Measurements from ENCODE around the gene ITPR2.

The ITPR2 gene

DNA sequence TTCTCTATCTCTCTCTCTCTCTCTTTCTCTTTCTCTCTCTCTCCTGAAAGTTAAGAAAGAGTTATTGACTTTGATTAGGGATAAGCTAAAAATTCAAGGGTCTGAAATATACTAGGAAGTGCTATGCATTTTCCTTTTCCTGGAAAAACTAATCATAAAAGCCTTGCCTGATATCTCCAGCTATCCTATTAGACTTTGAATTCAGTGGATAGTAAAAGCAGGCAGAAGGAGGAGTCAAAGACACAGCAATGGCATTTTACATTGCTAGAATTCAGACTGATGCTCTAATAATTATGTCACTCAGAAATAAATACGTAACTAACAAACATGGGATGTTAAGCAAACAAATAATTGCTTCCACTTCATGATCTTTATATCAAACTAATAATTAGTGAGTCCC is 365.6 kb downstream of the ITPR2 start:
- TF ChIP-seq TAF1 (IDR thresholded peaks at IDR 0.05; ENCODE audit: borderline replicate concordance, insufficient read depth, low read length), result no peak
- no peak for TF ChIP-seq POLR2AphosphoS5 (IDR thresholded peaks at IDR 0.05; ENCODE audit: low read depth, low read length)
- TF ChIP-seq, protein P1, sequence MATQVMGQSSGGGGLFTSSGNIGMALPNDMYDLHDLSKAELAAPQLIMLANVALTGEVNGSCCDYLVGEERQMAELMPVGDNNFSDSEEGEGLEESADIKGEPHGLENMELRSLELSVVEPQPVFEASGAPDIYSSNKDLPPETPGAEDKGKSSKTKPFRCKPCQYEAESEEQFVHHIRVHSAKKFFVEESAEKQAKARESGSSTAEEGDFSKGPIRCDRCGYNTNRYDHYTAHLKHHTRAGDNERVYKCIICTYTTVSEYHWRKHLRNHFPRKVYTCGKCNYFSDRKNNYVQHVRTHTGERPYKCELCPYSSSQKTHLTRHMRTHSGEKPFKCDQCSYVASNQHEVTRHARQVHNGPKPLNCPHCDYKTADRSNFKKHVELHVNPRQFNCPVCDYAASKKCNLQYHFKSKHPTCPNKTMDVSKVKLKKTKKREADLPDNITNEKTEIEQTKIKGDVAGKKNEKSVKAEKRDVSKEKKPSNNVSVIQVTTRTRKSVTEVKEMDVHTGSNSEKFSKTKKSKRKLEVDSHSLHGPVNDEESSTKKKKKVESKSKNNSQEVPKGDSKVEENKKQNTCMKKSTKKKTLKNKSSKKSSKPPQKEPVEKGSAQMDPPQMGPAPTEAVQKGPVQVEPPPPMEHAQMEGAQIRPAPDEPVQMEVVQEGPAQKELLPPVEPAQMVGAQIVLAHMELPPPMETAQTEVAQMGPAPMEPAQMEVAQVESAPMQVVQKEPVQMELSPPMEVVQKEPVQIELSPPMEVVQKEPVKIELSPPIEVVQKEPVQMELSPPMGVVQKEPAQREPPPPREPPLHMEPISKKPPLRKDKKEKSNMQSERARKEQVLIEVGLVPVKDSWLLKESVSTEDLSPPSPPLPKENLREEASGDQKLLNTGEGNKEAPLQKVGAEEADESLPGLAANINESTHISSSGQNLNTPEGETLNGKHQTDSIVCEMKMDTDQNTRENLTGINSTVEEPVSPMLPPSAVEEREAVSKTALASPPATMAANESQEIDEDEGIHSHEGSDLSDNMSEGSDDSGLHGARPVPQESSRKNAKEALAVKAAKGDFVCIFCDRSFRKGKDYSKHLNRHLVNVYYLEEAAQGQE (IDR thresholded peaks at IDR 0.05; ENCODE audit: insufficient read depth in 1 of 2, low read depth in 2 of 2, low read length in 2 of 2), result no peak
- TF ChIP-seq FOXP2 (optimal IDR thresholded peaks at IDR 0.05; ENCODE audit: borderline replicate concordance, extremely low read depth, extremely low read length, insufficient read depth), result no peak
- no peak for TF ChIP-seq SIN3A (IDR thresholded peaks at IDR 0.05; ENCODE audit: borderline replicate concordance, insufficient read depth, low read length)

DNA sequence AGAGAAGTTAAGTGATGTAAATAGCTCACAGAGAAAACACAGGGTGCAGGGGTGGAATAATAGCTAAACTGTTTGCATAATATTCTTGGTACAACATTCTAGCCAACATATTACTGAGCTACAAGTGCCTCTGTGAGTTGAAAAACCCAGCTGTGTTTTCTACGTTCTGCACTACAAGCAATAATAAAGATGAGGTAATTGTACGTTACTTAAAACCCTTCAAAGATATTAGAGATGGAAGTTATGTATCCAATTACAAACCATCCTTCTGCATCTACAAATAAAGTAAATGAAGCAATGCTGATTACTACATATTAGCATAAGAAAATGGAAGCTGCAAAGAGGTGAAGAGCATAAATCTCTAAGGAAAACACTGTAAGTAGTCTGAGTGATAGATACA is 366.3 kb downstream of the ITPR2 start:
- TF ChIP-seq TAF1 (IDR thresholded peaks at IDR 0.05; ENCODE audit: borderline replicate concordance, insufficient read depth, low read length) (no peak), FOXP2 (optimal IDR thresholded peaks at IDR 0.05; ENCODE audit: borderline replicate concordance, extremely low read depth, extremely low read length, insufficient read depth) (no peak), POLR2AphosphoS5 (IDR thresholded peaks at IDR 0.05; ENCODE audit: low read depth, low read length) (no peak), SIN3A (IDR thresholded peaks at IDR 0.05; ENCODE audit: borderline replicate concordance, insufficient read depth, low read length) (no peak)
- TF ChIP-seq, protein P1 (IDR thresholded peaks at IDR 0.05; ENCODE audit: insufficient read depth in 1 of 2, low read depth in 2 of 2, low read length in 2 of 2), result no peak

DNA sequence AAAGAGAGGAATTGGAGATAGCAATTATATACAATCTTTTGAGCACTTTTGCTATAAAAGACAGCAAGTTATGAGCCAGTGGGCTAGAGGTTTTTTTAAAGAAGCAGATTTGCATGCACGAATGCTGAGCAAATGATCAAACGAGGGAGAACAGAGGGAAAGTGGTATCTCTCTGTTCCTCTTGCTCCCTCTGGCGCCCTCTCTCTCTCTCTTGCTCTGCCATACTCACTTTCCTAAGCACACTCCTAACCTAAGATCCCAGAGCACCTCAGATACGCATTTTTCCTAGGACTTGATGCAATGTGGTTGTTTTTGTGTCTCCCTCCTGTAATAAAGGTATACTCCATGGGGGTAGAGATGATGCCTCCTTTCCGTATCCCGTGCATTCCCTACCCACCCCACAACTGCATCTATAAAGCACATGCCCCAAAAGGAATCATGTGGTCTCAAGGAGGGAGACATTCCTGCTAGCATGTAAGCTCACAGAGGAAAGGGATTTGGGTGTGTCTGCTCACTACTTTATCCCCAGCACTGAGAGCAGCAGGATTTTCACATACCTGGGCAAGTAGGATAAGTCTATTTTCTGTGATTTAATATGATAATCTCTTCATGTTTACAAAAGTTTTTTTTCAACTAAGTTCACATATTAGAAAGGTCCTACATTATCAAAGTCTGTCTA is 367.4 kb downstream of the ITPR2 start:
- TF ChIP-seq POLR2AphosphoS5 (IDR thresholded peaks at IDR 0.05; ENCODE audit: low read depth, low read length), result no peak
- TF ChIP-seq, protein P1 (IDR thresholded peaks at IDR 0.05; ENCODE audit: insufficient read depth in 1 of 2, low read depth in 2 of 2, low read length in 2 of 2), result no peak

DNA sequence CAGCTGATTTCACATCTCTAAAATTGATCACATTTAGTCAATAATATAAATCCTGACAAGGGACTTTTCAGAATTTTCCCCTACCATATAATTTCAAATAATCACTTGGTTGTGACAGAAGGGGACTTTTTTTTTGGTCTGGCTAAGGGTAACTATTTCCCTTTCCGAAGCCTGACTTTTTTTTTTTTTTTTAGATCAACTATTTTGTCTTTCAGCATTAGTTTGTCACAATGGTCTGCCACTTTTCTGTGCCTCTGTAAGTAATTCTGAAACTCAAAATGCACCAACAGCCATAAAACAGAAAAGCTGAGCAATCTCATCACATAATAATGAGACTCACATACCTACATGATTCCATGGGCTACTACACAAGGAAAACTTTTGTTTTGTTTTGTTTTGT is 371.2 kb downstream of the ITPR2 start:
- TF ChIP-seq SIN3A (IDR thresholded peaks at IDR 0.05; ENCODE audit: borderline replicate concordance, insufficient read depth, low read length) (no peak), FOXP2 (optimal IDR thresholded peaks at IDR 0.05; ENCODE audit: borderline replicate concordance, extremely low read depth, extremely low read length, insufficient read depth) (no peak), TAF1 (IDR thresholded peaks at IDR 0.05; ENCODE audit: borderline replicate concordance, insufficient read depth, low read length) (no peak), POLR2AphosphoS5 (IDR thresholded peaks at IDR 0.05; ENCODE audit: low read depth, low read length) (no peak)
- TF ChIP-seq, protein P1 (IDR thresholded peaks at IDR 0.05; ENCODE audit: insufficient read depth in 1 of 2, low read depth in 2 of 2, low read length in 2 of 2), result no peak

DNA sequence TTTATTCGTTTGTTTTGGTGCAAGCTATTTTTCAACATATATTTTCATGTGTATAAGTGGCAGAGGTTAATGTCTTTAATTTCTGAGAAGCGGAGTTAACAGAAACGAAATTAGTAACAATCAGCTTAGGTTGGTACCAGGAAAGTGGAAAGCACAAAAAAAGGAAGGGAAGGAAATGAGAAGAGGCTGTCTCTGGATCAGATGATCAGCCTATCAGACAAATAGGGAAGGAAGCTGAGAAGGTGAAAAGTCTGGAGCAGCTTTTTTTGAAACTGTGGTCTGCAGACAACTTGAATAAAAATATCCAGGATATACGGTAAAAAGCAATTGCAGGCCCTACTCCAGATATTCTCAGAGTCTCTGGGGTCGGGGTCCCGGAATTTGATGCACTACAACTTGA is 372.6 kb downstream of the ITPR2 start:
- TF ChIP-seq, protein P1 (IDR thresholded peaks at IDR 0.05; ENCODE audit: insufficient read depth in 1 of 2, low read depth in 2 of 2, low read length in 2 of 2), result no peak
- TF ChIP-seq TAF1 (IDR thresholded peaks at IDR 0.05; ENCODE audit: borderline replicate concordance, insufficient read depth, low read length), result no peak
- TF ChIP-seq SIN3A (IDR thresholded peaks at IDR 0.05; ENCODE audit: borderline replicate concordance, insufficient read depth, low read length), result no peak
- no peak for TF ChIP-seq FOXP2 (optimal IDR thresholded peaks at IDR 0.05; ENCODE audit: borderline replicate concordance, extremely low read depth, extremely low read length, insufficient read depth)
- TF ChIP-seq POLR2AphosphoS5 (IDR thresholded peaks at IDR 0.05; ENCODE audit: low read depth, low read length), result no peak

Data from PFSK-1 (cell line).